ENCODE measurements around the gene PON2.

PON2 gene

DNA sequence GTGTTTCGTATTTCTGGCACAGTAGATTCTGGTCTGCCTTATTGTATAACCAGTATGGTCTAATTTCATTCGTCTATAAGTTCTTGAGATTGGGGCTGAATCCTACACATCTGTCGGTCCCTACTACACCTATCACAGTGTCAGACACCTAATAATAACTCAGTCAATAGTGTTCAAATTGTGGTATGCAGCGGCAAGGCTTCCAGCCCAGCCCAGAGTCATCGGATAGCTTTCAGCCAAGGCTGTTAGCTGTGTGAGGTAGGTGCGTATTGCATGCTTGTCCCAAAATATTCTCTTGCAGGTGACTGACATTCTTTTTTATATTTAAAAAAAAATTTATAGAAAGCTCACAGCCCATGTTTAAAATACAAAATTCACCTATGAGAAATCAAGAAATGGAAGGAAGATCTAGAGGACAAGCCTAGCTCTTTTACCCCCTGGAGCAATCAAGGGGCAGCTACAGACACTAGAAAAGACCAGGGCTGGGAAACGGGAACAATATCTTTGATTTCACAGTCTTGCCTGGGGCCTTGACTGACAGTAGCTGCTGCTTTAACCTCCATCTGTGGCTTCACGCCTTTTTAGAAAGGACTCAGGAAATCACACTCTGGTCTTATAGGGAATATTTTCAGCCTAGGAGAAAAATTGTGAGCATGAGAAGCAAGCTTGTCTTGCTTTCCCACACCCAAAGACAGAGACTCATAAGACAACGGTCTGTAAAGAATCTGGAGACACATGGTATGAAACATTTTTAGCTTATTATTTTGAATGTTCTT, 41.4 kb upstream of the PON2 start:
- TF ChIP-seq, protein P1, sequence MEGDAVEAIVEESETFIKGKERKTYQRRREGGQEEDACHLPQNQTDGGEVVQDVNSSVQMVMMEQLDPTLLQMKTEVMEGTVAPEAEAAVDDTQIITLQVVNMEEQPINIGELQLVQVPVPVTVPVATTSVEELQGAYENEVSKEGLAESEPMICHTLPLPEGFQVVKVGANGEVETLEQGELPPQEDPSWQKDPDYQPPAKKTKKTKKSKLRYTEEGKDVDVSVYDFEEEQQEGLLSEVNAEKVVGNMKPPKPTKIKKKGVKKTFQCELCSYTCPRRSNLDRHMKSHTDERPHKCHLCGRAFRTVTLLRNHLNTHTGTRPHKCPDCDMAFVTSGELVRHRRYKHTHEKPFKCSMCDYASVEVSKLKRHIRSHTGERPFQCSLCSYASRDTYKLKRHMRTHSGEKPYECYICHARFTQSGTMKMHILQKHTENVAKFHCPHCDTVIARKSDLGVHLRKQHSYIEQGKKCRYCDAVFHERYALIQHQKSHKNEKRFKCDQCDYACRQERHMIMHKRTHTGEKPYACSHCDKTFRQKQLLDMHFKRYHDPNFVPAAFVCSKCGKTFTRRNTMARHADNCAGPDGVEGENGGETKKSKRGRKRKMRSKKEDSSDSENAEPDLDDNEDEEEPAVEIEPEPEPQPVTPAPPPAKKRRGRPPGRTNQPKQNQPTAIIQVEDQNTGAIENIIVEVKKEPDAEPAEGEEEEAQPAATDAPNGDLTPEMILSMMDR (IDR thresholded peaks at IDR 0.05; ENCODE audit: low read depth, low read length) = no peak
- no peak for DNase-seq (ENCODE audit: extremely low read depth, low read depth)

DNA sequence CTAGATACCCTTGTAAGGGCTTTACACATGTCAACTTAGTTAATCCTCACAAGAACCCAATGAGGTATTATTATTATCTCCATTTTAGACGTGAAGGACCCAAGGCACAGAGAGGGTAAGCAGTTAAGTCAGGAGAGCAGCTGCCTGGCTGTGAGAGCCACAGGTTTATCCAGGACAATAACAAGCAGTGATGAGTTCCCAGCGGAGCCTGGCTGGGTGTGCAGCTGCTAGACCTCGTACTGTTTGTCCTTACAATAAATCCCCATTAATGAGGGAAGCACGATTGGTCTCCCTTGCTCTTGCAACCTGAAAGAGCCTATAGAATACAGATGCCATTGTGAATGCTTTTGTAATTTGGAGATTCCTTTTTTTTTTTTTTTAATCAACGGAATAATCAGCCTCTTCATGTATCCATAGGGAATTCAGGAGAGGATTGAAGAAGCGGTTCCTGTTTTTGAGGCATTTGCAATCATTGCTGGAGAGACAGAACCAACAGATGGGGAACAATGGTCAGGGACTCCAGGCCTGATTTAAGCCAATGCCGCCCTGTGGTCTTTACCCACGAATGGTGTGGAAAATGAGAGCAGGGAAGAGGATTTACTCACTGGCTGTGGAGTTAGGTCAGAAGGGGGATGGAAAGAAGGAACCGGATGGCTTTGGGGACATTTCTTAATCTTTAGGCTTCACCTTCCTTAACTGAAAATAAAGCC, 38.6 kb upstream of the PON2 start:
- DNase-seq (ENCODE audit: extremely low read depth, low read depth) = no peak
- TF ChIP-seq, protein P1 (IDR thresholded peaks at IDR 0.05; ENCODE audit: low read depth, low read length) = no peak

DNA sequence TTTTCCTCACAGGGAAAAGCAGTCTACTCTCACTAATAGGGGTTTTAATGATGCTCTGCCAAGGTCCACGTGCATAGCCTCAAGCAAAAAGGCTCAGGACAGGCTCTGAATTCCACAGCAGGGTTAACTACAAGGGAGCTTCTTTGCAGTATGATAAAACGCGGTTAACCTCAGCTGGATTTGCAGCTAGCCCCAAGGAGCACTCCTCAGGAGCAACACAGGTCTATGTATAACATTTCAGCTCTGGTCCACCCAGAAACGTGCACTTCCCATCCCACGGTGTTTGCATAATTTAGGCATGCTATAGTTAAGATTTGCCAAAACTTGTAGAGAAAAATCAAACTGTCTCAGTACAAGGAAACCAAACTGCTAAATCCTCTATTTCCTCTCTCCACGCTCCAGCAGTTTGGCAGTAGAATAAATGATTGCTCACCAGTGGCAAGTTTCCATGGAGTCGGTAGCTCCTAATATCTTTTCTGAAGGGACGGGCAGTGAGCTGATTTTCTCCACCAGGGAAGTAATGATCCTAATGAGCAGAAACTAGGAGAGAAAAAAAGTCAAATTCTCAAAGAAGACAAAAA, 37.8 kb upstream of the PON2 start:
- DNase-seq (ENCODE audit: extremely low read depth, low read depth) = peak; percentile 10
- TF ChIP-seq, protein P1 (IDR thresholded peaks at IDR 0.05; ENCODE audit: low read depth, low read length) = no peak

DNA sequence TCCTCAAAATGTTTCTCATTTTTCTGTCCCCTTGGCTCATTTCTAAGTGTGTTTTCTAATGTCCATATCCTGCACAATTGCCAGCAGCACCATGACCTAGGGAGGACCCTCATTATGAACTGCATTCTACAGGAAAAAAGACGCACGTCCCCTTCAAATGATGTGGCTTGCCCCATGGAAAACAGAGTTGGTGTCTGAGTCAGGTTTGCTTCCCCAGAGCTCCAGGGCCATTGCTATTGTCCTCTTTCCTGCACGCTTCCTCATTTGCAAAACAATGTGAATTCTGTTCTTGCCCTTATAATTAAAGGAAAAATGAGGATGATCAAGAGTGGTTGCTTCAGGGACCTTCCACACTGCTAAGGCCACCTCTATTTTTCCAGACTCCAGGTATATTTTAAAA, 36.2 kb upstream of the PON2 start:
- TF ChIP-seq, protein P1 (IDR thresholded peaks at IDR 0.05; ENCODE audit: low read depth, low read length) = no peak
- DNase-seq (ENCODE audit: extremely low read depth, low read depth) = no peak

DNA sequence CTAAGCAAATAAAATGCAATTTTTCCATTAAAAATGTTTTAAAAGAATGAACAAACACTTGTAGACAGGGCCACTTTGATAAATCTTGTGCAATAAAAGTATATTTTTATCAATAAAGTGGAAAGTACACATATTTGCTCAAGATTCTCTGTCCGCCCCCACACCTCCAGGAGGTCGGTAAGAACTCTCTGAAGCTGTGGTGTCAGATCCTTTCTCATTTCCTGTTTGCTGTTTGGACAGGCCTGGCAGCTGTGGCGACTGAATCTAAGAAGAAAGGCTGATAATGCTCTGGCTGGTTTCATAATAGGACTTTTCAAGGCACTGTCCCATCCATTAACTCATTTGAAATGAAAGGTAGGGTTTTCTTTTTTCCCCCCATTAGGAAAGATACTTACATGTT, 35.6 kb upstream of the PON2 start:
- no peak for DNase-seq (ENCODE audit: extremely low read depth, low read depth)
- TF ChIP-seq, protein P1 (IDR thresholded peaks at IDR 0.05; ENCODE audit: low read depth, low read length) = no peak

DNA sequence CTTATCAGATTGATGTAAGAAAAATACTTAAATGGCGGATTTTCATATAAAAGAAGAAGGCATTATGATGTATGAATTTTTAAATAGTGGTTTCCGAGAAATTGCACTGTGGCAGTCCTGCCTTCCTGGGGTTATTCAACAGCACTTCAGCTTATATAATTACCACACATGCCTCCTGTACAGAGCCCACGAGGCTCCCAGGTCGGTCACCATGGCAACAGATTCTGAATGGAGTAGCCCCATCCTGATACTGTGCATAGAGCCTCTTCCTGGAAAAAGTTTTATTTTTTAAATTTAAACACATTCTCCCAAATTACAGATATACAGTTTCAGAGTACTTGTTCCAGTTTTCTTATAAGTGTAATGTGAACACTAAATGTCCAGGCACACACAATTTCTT, 35.0 kb upstream of the PON2 start:
- DNase-seq (ENCODE audit: extremely low read depth, low read depth) = no peak
- TF ChIP-seq, protein P1 (IDR thresholded peaks at IDR 0.05; ENCODE audit: low read depth, low read length) = no peak

DNA sequence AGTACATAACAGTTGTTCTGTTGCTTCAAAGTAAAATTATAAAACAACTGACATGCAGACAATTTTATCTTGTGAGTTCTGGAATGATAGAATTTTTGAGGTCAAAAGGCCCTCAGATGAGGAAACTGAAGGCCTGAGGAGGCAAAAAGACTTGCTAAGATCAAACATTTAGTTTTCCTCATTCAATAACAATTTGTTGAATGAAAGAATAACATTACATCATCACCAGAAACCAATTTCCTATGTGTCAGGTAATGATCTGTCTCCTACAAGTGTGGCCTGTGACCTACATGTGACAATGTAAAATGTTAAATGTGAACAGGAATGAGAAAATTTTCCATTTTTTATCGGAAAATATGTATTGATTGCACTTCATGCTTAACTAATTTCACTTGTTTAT, 34.4 kb upstream of the PON2 start:
- no peak for DNase-seq (ENCODE audit: extremely low read depth, low read depth)
- TF ChIP-seq, protein P1 (IDR thresholded peaks at IDR 0.05; ENCODE audit: low read depth, low read length) = no peak
